Activated naive CD8-positive, alpha-beta T cell treated with anti-CD3 and anti-CD28 coated beads, Interleukin-2, amount 50 U/mL, for 24 hours (primary cell): ENCODE data around the gene RFX5.
"Not testable (repeated sequence)": the region's sequence is repeated elsewhere in the genome, so short reads cannot be mapped to it uniquely, and the experiment has no call there.

Experiments
- ATAC-seq: fragments of 150-1000 bp; cut with Tn5 transposase; one replicate; pipeline ENCODE4 v1.10.0; 2021
- DNase-seq: peaks from one replicate; pipeline ENCODE4 v3.0.0; 2021
- H3K27ac Mint-ChIP-seq: one replicate; pipeline ENCODE4 v1.8.0; 2021; ENCODE audit warnings: mild to moderate bottlenecking, mixed read lengths
- H3K27me3 Mint-ChIP-seq: one replicate; pipeline ENCODE4 v1.8.0; 2021; ENCODE audit warnings: mixed read lengths
- H3K36me3 Mint-ChIP-seq: one replicate; pipeline ENCODE4 v1.8.0; 2021; ENCODE audit warnings: low read depth, mixed read lengths
- H3K4me1 Mint-ChIP-seq: one replicate; pipeline ENCODE4 v1.8.0; 2021; ENCODE audit warnings: mixed read lengths
- H3K4me3 Mint-ChIP-seq: one replicate; pipeline ENCODE4 v1.8.0; 2021; ENCODE audit warnings: mild to moderate bottlenecking, moderate library complexity, mixed read lengths
- H3K9me3 Mint-ChIP-seq: one replicate; pipeline ENCODE4 v1.8.0; 2021; ENCODE audit warnings: mixed read lengths

RFX5 gene

DNA sequence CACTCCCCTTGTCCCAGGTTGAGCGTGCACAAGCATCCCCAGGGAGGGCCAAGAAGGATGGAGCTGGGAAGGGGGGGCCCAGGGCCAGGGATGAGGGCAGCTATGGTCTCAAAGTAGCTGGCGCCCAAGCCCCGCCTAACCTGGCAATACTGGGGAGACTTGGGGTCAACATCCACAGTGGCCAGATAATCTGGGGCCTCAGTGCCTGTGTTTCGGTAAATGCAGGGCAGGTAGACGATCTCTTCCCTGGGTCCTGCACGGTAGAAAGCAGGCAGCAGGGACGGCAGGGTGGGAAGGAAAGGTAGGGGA, 22.2 kb upstream of the RFX5 start:
- Mint-ChIP-seq H3K4me3 (no peak overlapping the region), H3K9me3 (no peaks in the 10 kb centered on the region), H3K4me1 (no peaks in the 10 kb centered on the region), H3K27ac (no peak overlapping the region), H3K36me3 (no peaks in the 10 kb centered on the region), H3K27me3 (no peaks in the 10 kb centered on the region)
- no peak for DNase-seq
- no peak for ATAC-seq

GRCh38 chr1:151368393-151369301, 21.6 kb upstream of the RFX5 start:
- H3K27me3 Mint-ChIP-seq: no peaks in the 10 kb centered on the region
- H3K36me3 Mint-ChIP-seq: no peaks in the 10 kb centered on the region
- H3K4me3 Mint-ChIP-seq: no peak overlapping the region

DNA sequence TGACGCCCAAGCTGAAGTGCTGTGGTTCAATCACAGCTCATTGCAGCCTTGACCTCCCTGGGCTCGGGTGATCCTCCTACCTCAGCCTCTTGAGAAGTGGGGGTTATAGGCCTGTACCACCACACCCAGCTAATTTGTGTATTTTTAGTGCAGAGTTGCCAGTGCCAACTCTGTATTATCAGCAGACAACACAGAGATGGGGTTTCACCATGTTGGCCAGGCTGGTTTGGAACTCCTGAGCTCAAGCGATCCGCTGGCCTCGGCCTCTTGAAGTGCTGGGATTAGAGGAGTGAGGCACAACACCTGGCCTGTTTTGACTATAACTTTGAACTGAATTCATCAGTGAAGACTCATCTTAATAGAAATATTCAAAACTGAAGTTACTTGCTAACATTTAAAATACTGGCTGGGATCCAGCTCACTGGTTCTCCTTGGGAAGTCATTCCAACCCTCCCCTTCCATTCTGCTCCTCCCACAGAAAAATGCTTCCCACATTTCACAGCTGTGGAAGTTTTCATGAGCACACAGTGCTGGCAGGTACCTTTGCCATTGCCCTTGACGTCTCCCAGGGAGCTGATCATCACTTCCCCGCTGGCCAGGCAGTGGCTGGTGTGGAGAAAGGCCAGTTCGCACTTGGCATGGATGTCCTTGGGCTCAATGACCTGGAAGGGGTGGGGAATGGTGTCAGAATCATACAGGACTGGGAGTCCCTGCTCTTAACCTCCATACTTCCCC, 20.8 kb upstream of the RFX5 start:
- Mint-ChIP-seq H3K27ac (no peak overlapping the region), H3K27me3 (no peaks in the 10 kb centered on the region), H3K4me3 (no peak overlapping the region), H3K36me3 (no peaks in the 10 kb centered on the region), H3K9me3 (no peaks in the 10 kb centered on the region), H3K4me1 (no peaks in the 10 kb centered on the region)
- no peak for DNase-seq
- ATAC-seq: no peak

More at GRCh38 chr1:151368393-151369301, 21.6 kb upstream of the RFX5 start:
- H3K9me3 Mint-ChIP-seq: no peaks in the 10 kb centered on the region
- H3K27ac Mint-ChIP-seq: no peak overlapping the region
- no peak for DNase-seq
- H3K4me1 Mint-ChIP-seq: no peaks in the 10 kb centered on the region
- ATAC-seq: no peak

GRCh38 chr1:151364996-151365395, 17.9 kb upstream of the RFX5 start:
- Mint-ChIP-seq H3K36me3 (no peaks in the 10 kb centered on the region), H3K27ac (no peak overlapping the region), H3K9me3 (peaks cover 4% of the 10 kb centered on the region), H3K27me3 (no peaks in the 10 kb centered on the region), H3K4me1 (no peaks in the 10 kb centered on the region), H3K4me3 (no peak overlapping the region)
- ATAC-seq: no peak
- DNase-seq: no peak

DNA sequence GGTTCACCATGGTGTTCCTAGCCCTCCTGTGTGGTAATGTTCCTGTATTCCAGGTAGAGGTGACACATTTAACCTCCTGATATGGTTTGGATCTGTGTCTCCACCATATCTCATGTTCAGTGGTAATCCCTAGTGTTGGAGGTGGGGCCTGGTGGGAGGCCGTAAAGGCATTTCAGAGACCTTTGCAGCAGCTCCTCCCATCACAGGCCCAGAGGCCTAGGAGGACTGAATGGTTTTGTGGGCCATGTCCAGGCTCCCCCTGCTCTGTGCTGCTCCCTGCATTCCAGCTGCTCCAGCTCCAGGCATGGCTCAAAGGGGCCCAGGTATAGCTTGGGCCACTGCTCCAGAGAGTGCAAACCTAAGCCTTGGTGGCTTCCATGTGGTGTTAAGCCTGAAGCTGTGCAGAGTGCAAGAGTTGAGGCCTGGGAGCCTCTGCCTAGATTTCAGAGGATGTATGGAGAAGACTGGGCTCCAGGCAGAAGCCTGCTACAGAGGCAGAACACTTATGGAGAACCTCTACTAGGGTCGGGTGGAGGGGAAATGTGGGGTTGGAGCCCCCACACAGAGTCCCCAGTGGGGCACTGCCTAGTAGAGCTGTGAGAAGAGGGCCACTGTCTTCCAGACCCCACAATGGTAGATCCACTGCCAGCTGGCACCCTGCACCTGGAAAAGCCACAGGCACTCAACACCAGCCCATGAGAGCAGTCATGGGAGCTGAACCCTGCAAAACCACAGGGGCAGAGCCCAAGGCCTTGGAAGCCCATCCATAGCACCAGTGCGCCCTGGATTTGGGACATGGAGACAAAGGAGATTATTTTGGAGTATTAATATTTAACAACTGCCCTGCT, 15.5 kb upstream of the RFX5 start:
- H3K9me3 Mint-ChIP-seq: peaks cover 4% of the 10 kb centered on the region

DNA sequence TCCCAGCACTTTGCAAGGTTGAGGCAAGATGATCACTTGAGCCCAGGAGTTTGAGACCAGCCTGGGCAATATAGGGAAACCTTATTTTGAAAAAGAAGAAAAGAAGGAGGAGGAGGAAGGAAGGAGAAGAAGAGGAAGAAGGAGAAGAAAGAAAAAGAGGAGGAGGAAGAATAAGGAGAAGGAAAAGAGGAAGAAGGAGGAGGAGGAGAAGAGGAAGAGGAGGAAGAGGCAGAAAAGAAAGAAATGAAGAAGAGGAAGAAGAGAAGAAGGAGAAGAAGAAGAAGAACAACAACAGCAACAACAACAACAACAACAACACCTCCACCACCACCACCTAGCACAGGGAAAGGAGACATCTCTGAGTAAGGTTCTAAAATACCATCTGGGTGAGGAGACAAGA, 14.8 kb upstream of the RFX5 start:
- DNase-seq (no peak), ATAC-seq (no peak)
- peaks cover 4% of the 10 kb centered on the region for H3K9me3 Mint-ChIP-seq
- H3K4me3 Mint-ChIP-seq: no peak overlapping the region
- no peaks in the 10 kb centered on the region for H3K36me3 Mint-ChIP-seq
- H3K27me3 Mint-ChIP-seq: no peaks in the 10 kb centered on the region
- H3K4me1 Mint-ChIP-seq: no peaks in the 10 kb centered on the region
- no peak overlapping the region for H3K27ac Mint-ChIP-seq

More for the DNA sequence above, 15.5 kb upstream of the RFX5 start:
- no peak overlapping the region for H3K27ac Mint-ChIP-seq
- no peak overlapping the region for H3K4me3 Mint-ChIP-seq
- ATAC-seq (no peak), DNase-seq (no peak)
- no peaks in the 10 kb centered on the region for H3K4me1 Mint-ChIP-seq
- H3K36me3 Mint-ChIP-seq: no peaks in the 10 kb centered on the region
- no peaks in the 10 kb centered on the region for H3K27me3 Mint-ChIP-seq

DNA sequence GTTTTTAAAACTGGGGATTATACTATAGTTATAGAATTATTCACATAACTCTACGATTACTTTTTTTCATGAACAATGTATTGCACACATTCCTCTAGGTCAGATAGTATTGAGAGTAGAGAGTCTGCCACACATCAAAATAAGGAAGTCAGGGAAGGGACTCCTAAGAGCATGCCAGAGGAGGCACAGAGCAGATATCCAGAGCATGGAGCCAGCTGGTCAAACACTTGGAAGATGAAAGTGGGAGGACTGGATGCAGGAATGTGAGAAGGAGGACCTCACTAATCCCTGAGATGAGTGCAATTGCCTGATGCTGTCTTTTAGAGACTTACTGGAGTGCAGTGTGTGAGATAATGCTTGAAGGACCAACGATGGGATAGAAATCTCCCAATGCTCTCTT, 9.6 kb upstream of the RFX5 start:
- no peak overlapping the region for H3K4me3 Mint-ChIP-seq
- H3K9me3 Mint-ChIP-seq: peaks cover 9% of the 10 kb centered on the region
- H3K4me1 Mint-ChIP-seq: no peaks in the 10 kb centered on the region

GRCh38 chr1:151352021-151352718, 5.1 kb upstream of the RFX5 start:
- no peak for DNase-seq
- peaks cover 9% of the 10 kb centered on the region for H3K9me3 Mint-ChIP-seq
- no peak for ATAC-seq
- H3K27me3 Mint-ChIP-seq: no peaks in the 10 kb centered on the region
- no peak overlapping the region for H3K4me3 Mint-ChIP-seq
- H3K36me3 Mint-ChIP-seq: peaks cover under 1% of the 10 kb centered on the region
- H3K27ac Mint-ChIP-seq: no peak overlapping the region
- H3K4me1 Mint-ChIP-seq: peaks cover 11% of the 10 kb centered on the region

More for the DNA sequence above, 9.6 kb upstream of the RFX5 start:
- ATAC-seq (no peak), DNase-seq (no peak)
- no peak overlapping the region for H3K27ac Mint-ChIP-seq
- no peaks in the 10 kb centered on the region for H3K27me3 Mint-ChIP-seq
- no peaks in the 10 kb centered on the region for H3K36me3 Mint-ChIP-seq

- H3K4me3 Mint-ChIP-seq, H3K9me3 Mint-ChIP-seq, H3K27ac Mint-ChIP-seq, DNase-seq, H3K27me3 Mint-ChIP-seq, ATAC-seq: not testable (repeated sequence)
- Mint-ChIP-seq H3K4me1 (peaks cover 27% of the 10 kb centered on the region), H3K36me3 (peaks cover 11% of the 10 kb centered on the region)
Observed at GRCh38 chr1:151350323-151350722, 3.3 kb upstream of the RFX5 start.

GRCh38 chr1:151347523-151348246, 633 bp upstream of the RFX5 start:
- ATAC-seq: peak; percentile 2
- H3K4me1 Mint-ChIP-seq: peaks cover 39% of the 10 kb centered on the region

GRCh38 chr1:151346082-151346768, 827 bp downstream of the RFX5 start:
- ATAC-seq (no peak), DNase-seq (peak; percentile 21)
- H3K27ac Mint-ChIP-seq: peak overlapping the region; percentile 99
- peaks cover 20% of the 10 kb centered on the region for H3K36me3 Mint-ChIP-seq
- no peaks in the 10 kb centered on the region for H3K9me3 Mint-ChIP-seq
- H3K4me3 Mint-ChIP-seq: peak overlapping the region; percentile 96
- H3K4me1 Mint-ChIP-seq: peaks cover 39% of the 10 kb centered on the region
- no peaks in the 10 kb centered on the region for H3K27me3 Mint-ChIP-seq

More at GRCh38 chr1:151347523-151348246, 633 bp upstream of the RFX5 start:
- H3K27me3 Mint-ChIP-seq: no peaks in the 10 kb centered on the region
- H3K4me3 Mint-ChIP-seq: peak overlapping the region; percentile 96
- H3K9me3 Mint-ChIP-seq: peaks cover 9% of the 10 kb centered on the region
- no peak for DNase-seq
- H3K27ac Mint-ChIP-seq: peak overlapping the region; percentile 99
- H3K36me3 Mint-ChIP-seq: peaks cover 20% of the 10 kb centered on the region

DNA sequence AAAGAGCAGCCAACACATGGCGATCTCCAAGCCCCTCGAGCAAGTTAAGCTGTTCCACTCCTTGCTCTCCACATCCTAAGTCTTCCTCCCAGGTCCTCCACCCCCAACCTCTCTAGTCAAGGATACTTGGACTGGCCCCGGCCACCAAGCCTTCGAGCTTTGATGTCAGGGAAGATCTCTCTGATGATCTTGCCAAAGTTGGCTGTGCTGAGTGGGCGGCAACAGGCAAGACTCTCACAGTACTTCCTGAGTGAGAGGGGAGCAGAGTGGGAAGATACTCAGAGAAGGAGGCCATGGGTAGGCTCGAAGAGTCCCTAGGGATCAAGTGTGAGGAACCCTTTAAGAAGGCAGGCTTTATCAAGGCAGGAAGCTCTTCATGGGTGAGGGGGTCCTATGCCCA, 2.8 kb downstream of the RFX5 start:
- no peak for ATAC-seq
- Mint-ChIP-seq H3K27me3 (no peaks in the 10 kb centered on the region), H3K4me1 (peaks cover 48% of the 10 kb centered on the region), H3K27ac (peak overlapping the region; percentile 3), H3K9me3 (no peaks in the 10 kb centered on the region), H3K4me3 (no peak overlapping the region), H3K36me3 (peaks cover 20% of the 10 kb centered on the region)
- no peak for DNase-seq

- Mint-ChIP-seq H3K4me3 (no peak overlapping the region), H3K9me3 (no peaks in the 10 kb centered on the region), H3K27me3 (no peaks in the 10 kb centered on the region), H3K27ac (peak overlapping the region; percentile 26), H3K36me3 (peaks cover 20% of the 10 kb centered on the region), H3K4me1 (peaks cover 49% of the 10 kb centered on the region)
- DNase-seq: no peak
- no peak for ATAC-seq
Observed at GRCh38 chr1:151343587-151343986, 3.5 kb downstream of the RFX5 start.
